ENCODE measurements around the gene PHETA1. TPM values are rescaled to one million over a fixed set of nuclear protein-coding genes. Genes with fewer than 3 reads are reported as not detected.
A peak's percentile ranks its signal among the peaks of the same experiment; 100 is the strongest.

Gene PHETA1
- total RNA-seq, 1 donor from 2014 or later = 25.3 TPM

DNA sequence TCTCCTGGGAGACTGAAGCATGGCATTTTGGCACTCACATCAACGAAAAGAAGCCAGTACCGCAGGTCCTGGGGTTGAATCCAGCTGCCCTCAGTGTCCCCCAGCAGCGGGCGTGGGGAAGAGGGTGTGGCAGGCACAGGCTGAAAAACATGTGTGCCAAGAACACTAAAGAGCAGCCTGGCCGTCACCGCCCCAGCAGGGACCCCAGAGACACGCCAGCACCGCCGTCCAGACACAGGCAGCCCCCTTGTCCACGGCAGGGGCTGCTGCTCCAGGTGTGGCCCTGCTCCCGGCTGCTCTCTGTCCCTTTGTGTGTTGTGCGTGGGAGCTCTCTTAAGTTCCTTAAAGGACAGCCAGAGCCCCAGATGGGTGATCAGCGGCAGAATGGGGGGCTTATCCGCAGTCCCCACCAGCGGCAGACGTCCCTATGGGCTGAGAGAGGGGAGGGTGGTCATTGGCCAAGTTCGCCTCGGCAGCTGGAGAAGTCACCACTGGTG is 556 bp downstream of the PHETA1 start:
- H3K9me3 ChIP-seq = no peaks in the 10 kb centered on the region
- H3K4me1 ChIP-seq = peaks cover 24% of the 10 kb centered on the region
- intact Hi-C loops (cut with DNase I) = no loop called here
- peak; percentile 68 for DNase-seq
- H3K4me3 ChIP-seq = peak overlapping the region; percentile 95
- peak; percentile 22 for ATAC-seq
- TF ChIP-seq, protein P1, sequence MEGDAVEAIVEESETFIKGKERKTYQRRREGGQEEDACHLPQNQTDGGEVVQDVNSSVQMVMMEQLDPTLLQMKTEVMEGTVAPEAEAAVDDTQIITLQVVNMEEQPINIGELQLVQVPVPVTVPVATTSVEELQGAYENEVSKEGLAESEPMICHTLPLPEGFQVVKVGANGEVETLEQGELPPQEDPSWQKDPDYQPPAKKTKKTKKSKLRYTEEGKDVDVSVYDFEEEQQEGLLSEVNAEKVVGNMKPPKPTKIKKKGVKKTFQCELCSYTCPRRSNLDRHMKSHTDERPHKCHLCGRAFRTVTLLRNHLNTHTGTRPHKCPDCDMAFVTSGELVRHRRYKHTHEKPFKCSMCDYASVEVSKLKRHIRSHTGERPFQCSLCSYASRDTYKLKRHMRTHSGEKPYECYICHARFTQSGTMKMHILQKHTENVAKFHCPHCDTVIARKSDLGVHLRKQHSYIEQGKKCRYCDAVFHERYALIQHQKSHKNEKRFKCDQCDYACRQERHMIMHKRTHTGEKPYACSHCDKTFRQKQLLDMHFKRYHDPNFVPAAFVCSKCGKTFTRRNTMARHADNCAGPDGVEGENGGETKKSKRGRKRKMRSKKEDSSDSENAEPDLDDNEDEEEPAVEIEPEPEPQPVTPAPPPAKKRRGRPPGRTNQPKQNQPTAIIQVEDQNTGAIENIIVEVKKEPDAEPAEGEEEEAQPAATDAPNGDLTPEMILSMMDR (IDR thresholded peaks at IDR 0.05) = no peak
- H3K36me3 ChIP-seq = no peaks in the 10 kb centered on the region
- peak overlapping the region; percentile 68 for H3K27ac ChIP-seq
- H3K27me3 ChIP-seq = no peaks in the 10 kb centered on the region

GRCh38 chr12:111367661-111368221 is 1.2 kb downstream of the PHETA1 start:
- Histone ChIP-seq H3K4me3 (peak overlapping the region; percentile 95), H3K4me1 (peaks cover 24% of the 10 kb centered on the region), H3K27me3 (no peaks in the 10 kb centered on the region), H3K36me3 (no peaks in the 10 kb centered on the region), H3K27ac (peak overlapping the region; percentile 68), H3K9me3 (no peaks in the 10 kb centered on the region)
- intact Hi-C loops (cut with DNase I) = no loop called here
- ATAC-seq (peak; percentile 1), DNase-seq (no peak)
- TF ChIP-seq, protein P1 (IDR thresholded peaks at IDR 0.05) = no peak

- no peak overlapping the region for H3K27ac ChIP-seq
These were observed 2.3 kb downstream of the PHETA1 start for GRCh38 chr12:111366583-111366982.

GRCh38 chr12:111366075-111366474 is 2.8 kb downstream of the PHETA1 start:
- Histone ChIP-seq H3K4me1 (peaks cover 24% of the 10 kb centered on the region), H3K9me3 (no peaks in the 10 kb centered on the region), H3K27me3 (no peaks in the 10 kb centered on the region), H3K36me3 (no peaks in the 10 kb centered on the region), H3K4me3 (no peak overlapping the region), H3K27ac (no peak overlapping the region)
- no peak for ATAC-seq
- TF ChIP-seq, protein P1 (IDR thresholded peaks at IDR 0.05) = no peak
- intact Hi-C loops (cut with DNase I) = no loop called here
- DNase-seq = no peak

More at GRCh38 chr12:111366583-111366982, 2.3 kb downstream of the PHETA1 start:
- ATAC-seq = no peak
- no peaks in the 10 kb centered on the region for H3K9me3 ChIP-seq
- H3K36me3 ChIP-seq = no peaks in the 10 kb centered on the region
- H3K4me1 ChIP-seq = peaks cover 24% of the 10 kb centered on the region
- no peaks in the 10 kb centered on the region for H3K27me3 ChIP-seq
- intact Hi-C loops (cut with DNase I) = no loop called here
- H3K4me3 ChIP-seq = no peak overlapping the region
- DNase-seq = no peak
- TF ChIP-seq, protein P1 (IDR thresholded peaks at IDR 0.05) = no peak

- ATAC-seq (peak; percentile 1), DNase-seq (no peak)
- no peaks in the 10 kb centered on the region for H3K27me3 ChIP-seq
- H3K27ac ChIP-seq = no peak overlapping the region
- H3K4me1 ChIP-seq = peaks cover 14% of the 10 kb centered on the region
- H3K4me3 ChIP-seq = no peak overlapping the region
- TF ChIP-seq, protein P1 (IDR thresholded peaks at IDR 0.05) = no peak
- intact Hi-C loops (cut with DNase I) = no loop called here
- no peaks in the 10 kb centered on the region for H3K36me3 ChIP-seq
- no peaks in the 10 kb centered on the region for H3K9me3 ChIP-seq
These were observed 5.3 kb downstream of the PHETA1 start for GRCh38 chr12:111363578-111363977.
